ENCODE results near the gene ARFGAP3.

The ARFGAP3 gene

DNA sequence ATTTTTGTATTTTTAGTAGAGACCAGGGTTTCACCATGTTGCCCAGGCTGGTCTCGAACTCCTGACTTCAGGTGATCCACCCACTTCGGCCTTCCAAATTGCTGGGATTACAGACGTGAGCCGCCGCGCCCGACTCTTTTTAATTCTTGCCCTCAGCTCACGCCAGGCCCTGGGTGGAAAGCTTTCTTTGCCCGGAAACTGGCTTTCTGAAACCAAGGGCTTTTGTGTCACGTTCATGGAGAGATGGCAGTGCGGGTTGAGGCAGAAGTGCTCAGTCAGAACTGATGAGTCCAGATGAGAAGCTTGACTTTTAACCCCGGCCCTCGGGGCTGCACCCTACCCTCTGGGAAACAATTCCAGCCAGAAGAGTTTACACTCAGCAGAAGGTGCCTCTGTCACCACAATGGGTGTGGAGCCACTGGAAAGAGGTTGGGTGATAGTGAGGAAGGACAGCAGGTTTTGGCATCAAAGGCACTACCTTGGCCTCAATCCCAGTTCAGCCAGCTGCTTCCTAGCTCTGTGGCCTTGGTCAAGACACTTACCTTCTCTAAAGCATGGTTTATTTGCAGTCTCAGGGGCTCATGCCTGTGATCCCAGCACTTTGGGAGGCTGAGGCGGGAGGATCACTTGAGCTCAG, 890 bp upstream of the ARFGAP3 start:
- TF ChIP-seq, protein P1, sequence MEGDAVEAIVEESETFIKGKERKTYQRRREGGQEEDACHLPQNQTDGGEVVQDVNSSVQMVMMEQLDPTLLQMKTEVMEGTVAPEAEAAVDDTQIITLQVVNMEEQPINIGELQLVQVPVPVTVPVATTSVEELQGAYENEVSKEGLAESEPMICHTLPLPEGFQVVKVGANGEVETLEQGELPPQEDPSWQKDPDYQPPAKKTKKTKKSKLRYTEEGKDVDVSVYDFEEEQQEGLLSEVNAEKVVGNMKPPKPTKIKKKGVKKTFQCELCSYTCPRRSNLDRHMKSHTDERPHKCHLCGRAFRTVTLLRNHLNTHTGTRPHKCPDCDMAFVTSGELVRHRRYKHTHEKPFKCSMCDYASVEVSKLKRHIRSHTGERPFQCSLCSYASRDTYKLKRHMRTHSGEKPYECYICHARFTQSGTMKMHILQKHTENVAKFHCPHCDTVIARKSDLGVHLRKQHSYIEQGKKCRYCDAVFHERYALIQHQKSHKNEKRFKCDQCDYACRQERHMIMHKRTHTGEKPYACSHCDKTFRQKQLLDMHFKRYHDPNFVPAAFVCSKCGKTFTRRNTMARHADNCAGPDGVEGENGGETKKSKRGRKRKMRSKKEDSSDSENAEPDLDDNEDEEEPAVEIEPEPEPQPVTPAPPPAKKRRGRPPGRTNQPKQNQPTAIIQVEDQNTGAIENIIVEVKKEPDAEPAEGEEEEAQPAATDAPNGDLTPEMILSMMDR (IDR thresholded peaks at IDR 0.05), result no peak

GRCh38 chr22:42856179-42856864, 751 bp downstream of the ARFGAP3 start:
- TF ChIP-seq, protein P1 (IDR thresholded peaks at IDR 0.05), result no peak

- TF ChIP-seq, protein P1 (IDR thresholded peaks at IDR 0.05), result no peak
Observed at GRCh38 chr22:42855721-42856120, 1.4 kb downstream of the ARFGAP3 start.

- TF ChIP-seq, protein P1 (IDR thresholded peaks at IDR 0.05), result no peak
Observed at GRCh38 chr22:42855211-42855610, 1.9 kb downstream of the ARFGAP3 start.

DNA sequence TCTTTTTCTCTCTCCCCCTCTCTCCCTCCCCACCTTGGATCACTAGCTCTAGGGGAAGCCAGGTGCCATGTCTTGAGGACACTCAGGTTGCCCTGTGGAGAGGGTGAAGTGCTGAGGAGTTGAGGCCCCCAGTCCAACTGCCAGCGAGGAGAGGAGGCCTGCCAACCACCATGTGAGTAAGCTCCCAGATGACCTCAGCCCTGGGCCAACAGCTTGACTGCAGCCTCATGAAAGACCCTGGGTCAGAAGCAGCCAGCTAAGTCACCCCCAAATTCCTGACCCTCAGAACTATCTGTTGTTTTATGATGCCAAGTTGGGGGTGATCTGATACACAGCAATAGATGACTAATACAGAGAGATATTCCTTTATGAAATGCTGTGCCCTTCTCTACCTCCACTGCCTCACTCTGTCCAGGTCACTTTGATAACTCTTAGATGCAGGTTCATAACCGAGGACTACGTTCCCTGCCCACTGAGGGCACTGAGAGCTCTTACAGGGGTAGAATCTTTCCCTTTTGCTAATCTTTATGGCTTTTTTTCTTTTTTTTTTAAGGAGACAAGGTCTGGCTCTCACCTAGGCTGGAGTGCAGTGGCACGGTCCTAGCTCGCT, 8.0 kb downstream of the ARFGAP3 start:
- TF ChIP-seq, protein P1 (IDR thresholded peaks at IDR 0.05), result no peak

DNA sequence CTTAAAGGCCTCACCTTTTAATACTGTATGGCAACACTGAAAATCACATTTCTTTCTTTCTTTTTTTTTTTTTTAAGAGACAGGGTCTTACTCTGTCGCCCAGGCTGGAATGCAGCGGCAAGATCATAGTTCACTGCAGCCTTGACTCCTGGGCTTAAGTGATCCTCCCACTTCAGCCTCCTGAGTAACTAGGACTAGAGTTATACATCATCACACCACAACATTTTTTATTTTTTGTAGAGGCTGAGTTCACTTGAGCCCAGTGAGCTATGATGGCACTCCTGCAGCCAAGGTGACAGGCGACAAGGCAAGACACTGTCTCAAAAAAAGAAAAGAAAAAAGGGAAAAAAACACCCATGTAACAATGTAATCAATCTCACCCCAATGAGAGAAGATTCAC, 10.0 kb downstream of the ARFGAP3 start:
- TF ChIP-seq, protein P1 (IDR thresholded peaks at IDR 0.05), result no peak

DNA sequence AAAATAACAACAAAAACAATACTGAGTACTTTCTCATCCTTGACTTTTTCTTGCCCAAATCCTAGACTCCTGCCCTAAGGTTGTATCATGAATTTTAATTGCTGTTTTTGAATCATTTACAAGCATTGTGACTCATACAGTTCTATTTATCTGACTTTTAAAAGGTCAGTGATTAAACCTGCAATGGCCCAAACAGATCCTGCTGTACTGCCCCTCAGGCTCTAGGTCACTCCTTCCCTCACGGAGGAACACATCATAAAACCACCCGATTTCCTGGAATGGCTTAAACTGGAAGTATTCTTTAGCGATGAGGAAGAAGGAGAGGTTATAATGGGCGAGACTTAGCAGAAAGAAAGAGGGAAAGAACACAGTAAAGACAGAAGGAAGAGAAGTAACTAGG, 12.3 kb downstream of the ARFGAP3 start:
- TF ChIP-seq, protein P1 (IDR thresholded peaks at IDR 0.05), result no peak

Data from LNCAP (cell line).